HCT116 (cell line): ENCODE measurements around the gene CCDC117. TPM values are rescaled to one million over a fixed set of nuclear protein-coding genes. Genes with fewer than 3 reads are reported as not detected.

Experiments
- ATAC-seq: fragments of 200-7000 bp; cut with Tn5 transposase; 2 replicates; pipeline ENCODE4 v1.9.1; 2020; ENCODE audit warnings: mild to moderate bottlenecking, moderate library complexity
- BruUV-seq: library from RNA; stranded (reverse); fragments of 400-500 nt; replicated peaks from 2 replicates; lab custom pipeline; 2021; lab: Mats Ljungman, UMichigan
- CTCF ChIA-PET: fragments of 300-600 bp; sonication (Branson Sonifier 250); formaldehyde crosslinking; loops from one replicate; lab custom pipeline; 2021; ENCODE audit warnings: antibody characterized with exemption; lab: Charles Lee
- POLR2A ChIA-PET: fragments of 300-600, 350-600 bp; sonication (Branson Sonifier 250); formaldehyde crosslinking; loops from one replicate; lab custom pipeline; 2021; ENCODE audit warnings: antibody characterized with exemption; lab: Charles Lee
- RAD21 ChIA-PET, 2 experiments: fragments of 300-600 bp; sonication (Branson Sonifier 250); formaldehyde crosslinking; loops; one replicate each; lab custom pipeline; 2023; ENCODE audit warnings: low total read pairs in 2 of 2; ENCODE audit not compliant: uncharacterized antibody in 2 of 2, unreplicated experiment in 2 of 2, low non-redundant PET in 1 of 2; lab: Charles Lee
- DNase-seq: peaks from one replicate; pipeline ENCODE4 v3.0.0-alpha.2; 2010; ENCODE audit warnings: low read depth, low spot score
- H2AFZ ChIP-seq: fragments of 200-600 bp; shearing (Covaris generic), sonication (generic); 2 replicates; pipeline ENCODE4 v1.6.1; 2017; ENCODE audit warnings: low read depth, mixed run types, mixed read lengths, antibody characterized with exemption, low read length; ENCODE audit not compliant: poor library complexity, severe bottlenecking
- H3K27ac ChIP-seq: 2 replicates; pipeline ENCODE4 v1.5.1; 2012; ENCODE audit warnings: low read depth, low read length
- H3K27me3 ChIP-seq: fragments of 200-600 bp; sonication (generic); 2 replicates; pipeline ENCODE4 v1.6.1; 2016; ENCODE audit warnings: mixed run types, low read length, mixed read lengths; ENCODE audit not compliant: insufficient read depth
- H3K36me3 ChIP-seq, 2 experiments: fragments of 200-500 bp in 1 of 2; fragments of 200-600 bp in 1 of 2; sonication (Bioruptor generic) in 1 of 2; sonication (generic) in 1 of 2; 2 replicates each; pipeline versions ENCODE4 v1.5.1 to v1.6.1; 2014 to 2016; ENCODE audit warnings: low read length in 2 of 2, inconsistent platforms in 1 of 2, mixed read lengths in 1 of 2, mixed run types in 1 of 2; ENCODE audit not compliant: insufficient read depth in 2 of 2, control insufficient read depth in 1 of 2
- H3K4me1 ChIP-seq, 2 experiments: fragments of 200-600 bp in 1 of 2; sonication (generic) in 1 of 2; 2 replicates each; pipeline versions ENCODE4 v1.5.1 to v1.6.1; 2012 to 2017; ENCODE audit warnings: low read length in 2 of 2, inconsistent platforms in 1 of 2, mild to moderate bottlenecking in 1 of 2, mixed read lengths in 1 of 2, mixed run types in 1 of 2, moderate library complexity in 1 of 2; ENCODE audit not compliant: insufficient read depth in 2 of 2, control insufficient read depth in 1 of 2
- H3K4me2 ChIP-seq: fragments of 200-600 bp; sonication (generic); 2 replicates; pipeline ENCODE4 v1.6.1; 2017; ENCODE audit warnings: mixed run types, low read length, mixed read lengths
- H3K4me3 ChIP-seq, 2 experiments: fragments of 200-600 bp in 1 of 2; sonication (generic) in 1 of 2; replicated peaks in 1 of 2; 2 replicates each; pipeline ENCODE4 v1.5.1; 2011 to 2016; ENCODE audit warnings: low read length in 2 of 2, control low read depth in 1 of 2, low read depth in 1 of 2, mild to moderate bottlenecking in 1 of 2, mixed read lengths in 1 of 2, mixed run types in 1 of 2
- H3K79me2 ChIP-seq: fragments of 200-600 bp; sonication (generic); 2 replicates; pipeline ENCODE4 v1.6.1; 2017; ENCODE audit warnings: mild to moderate bottlenecking, mixed run types, low read length, moderate library complexity, mixed read lengths; ENCODE audit not compliant: insufficient read depth
- H3K9ac ChIP-seq: fragments of 200-600 bp; sonication (generic); 2 replicates; pipeline ENCODE4 v1.6.1; 2016; ENCODE audit warnings: low read length, mixed read lengths
- H3K9me2 ChIP-seq: fragments of 200-600 bp; sonication (generic), shearing (Covaris generic); 2 replicates; pipeline ENCODE4 v1.6.1; 2017; ENCODE audit warnings: mixed run types, mild to moderate bottlenecking, moderate library complexity; ENCODE audit not compliant: insufficient read depth
- H3K9me3 ChIP-seq, 2 experiments: fragments of 200-500 bp in 1 of 2; fragments of 200-600 bp in 1 of 2; sonication (Bioruptor generic) in 1 of 2; sonication (generic) in 1 of 2; 2 replicates each; pipeline ENCODE4 v1.6.1; 2014 to 2017; ENCODE audit warnings: low read length in 2 of 2, mixed read lengths in 2 of 2, inconsistent platforms in 1 of 2, low read depth in 1 of 2, mild to moderate bottlenecking in 1 of 2, mixed run types in 1 of 2, moderate library complexity in 1 of 2; ENCODE audit not compliant: control insufficient read depth in 1 of 2, insufficient read depth in 1 of 2
- H4K20me1 ChIP-seq: fragments of 200-600 bp; sonication (generic), shearing (Covaris generic); 2 replicates; pipeline ENCODE4 v1.6.1; 2017; ENCODE audit warnings: mixed run types, mild to moderate bottlenecking, moderate library complexity; ENCODE audit not compliant: insufficient read depth
- CBX3 ChIP-seq: IDR thresholded peaks from 2 replicates; pipeline ENCODE4 v1.6.1; 2012; ENCODE audit warnings: low read depth
- CEBPB ChIP-seq: IDR thresholded peaks from 2 replicates; pipeline ENCODE4 v1.6.1; 2012; ENCODE audit warnings: low read depth
- EGR1 ChIP-seq: IDR thresholded peaks from 2 replicates; pipeline ENCODE4 v1.6.1; 2012; ENCODE audit warnings: low read depth
- ELF1 ChIP-seq: IDR thresholded peaks from 2 replicates; pipeline ENCODE4 v1.6.1; 2012; ENCODE audit warnings: low read depth, borderline replicate concordance
- EZH2 ChIP-seq: fragments of 200-600 bp; sonication (generic); IDR thresholded peaks from 2 replicates; pipeline ENCODE4 v1.6.1; 2017; ENCODE audit warnings: antibody characterized with exemption, mixed run types
- EZH2phosphoT487 ChIP-seq: fragments of 200-600 bp; IDR thresholded peaks from 2 replicates; pipeline ENCODE4 v1.6.1; 2018; ENCODE audit warnings: antibody characterized with exemption, borderline replicate concordance
- FOSL1 ChIP-seq: IDR thresholded peaks from 2 replicates; pipeline ENCODE4 v1.6.1; 2012; ENCODE audit warnings: low read depth
- JUND ChIP-seq: IDR thresholded peaks from 2 replicates; pipeline ENCODE4 v1.6.1; 2012
- SIN3A ChIP-seq: IDR thresholded peaks from 2 replicates; pipeline ENCODE4 v1.6.1; 2012; ENCODE audit warnings: low read depth
- SP1 ChIP-seq: IDR thresholded peaks from 2 replicates; pipeline ENCODE4 v1.6.1; 2012; ENCODE audit warnings: low read depth
- SRF ChIP-seq: IDR thresholded peaks from 2 replicates; pipeline ENCODE4 v1.6.1; 2012; ENCODE audit warnings: low read depth
- TCF7L2 ChIP-seq: IDR thresholded peaks from 2 replicates; pipeline ENCODE4 v1.7.0; 2011; ENCODE audit warnings: borderline replicate concordance, inconsistent platforms; ENCODE audit not compliant: insufficient read depth, insufficient read length; ENCODE audit errors: extremely low read depth
- ZFX ChIP-seq: fragments of 450-650 bp; IDR thresholded peaks from 2 replicates; pipeline ENCODE4 v1.6.1; 2017
- intact Hi-C: fragments of 100-400 bp; cut with micrococcal nuclease; formaldehyde crosslinking; loops from 2 replicates; pipeline ENCODE4 v1.10.0; 2022
- total RNA-seq: library from RNA; stranded (reverse); gene quantifications from one replicate; pipeline ENCODE4 v1.2.1, GENCODE V29; 2021; ENCODE audit not compliant: unreplicated experiment
- TF ChIP-seq, protein P1 (sequence below): IDR thresholded peaks from 2 replicates; pipeline ENCODE4 v1.6.1; 2011; ENCODE audit warnings: mild to moderate bottlenecking, low read length, moderate library complexity; ENCODE audit not compliant: insufficient replicate concordance; ENCODE audit errors: extremely low read depth
- TF ChIP-seq, protein P2 (sequence below), 3 experiments: fragments of 200-600 bp in 1 of 3; sonication (generic) in 1 of 3; IDR thresholded peaks in 2 of 3; conservative IDR thresholded peaks in 1 of 3; 2 replicates each; pipeline ENCODE4 v1.5.1; 2012 to 2017; ENCODE audit warnings: low read depth in 2 of 3, low read length in 2 of 3, antibody characterized with exemption in 1 of 3, borderline replicate concordance in 1 of 3, control low read depth in 1 of 3, mild to moderate bottlenecking in 1 of 3, mixed read lengths in 1 of 3, mixed run types in 1 of 3, moderate library complexity in 1 of 3; ENCODE audit not compliant: insufficient read depth in 1 of 3
- TF ChIP-seq, protein P3 (sequence below): IDR thresholded peaks from 2 replicates; pipeline ENCODE4 v1.6.1; 2012
- TF ChIP-seq, protein P4 (sequence below): IDR thresholded peaks from 2 replicates; pipeline ENCODE4 v1.6.1; 2012

CCDC117 gene
- total RNA-seq, 1 experiment from 2014 or later, result 22.1 TPM

DNA sequence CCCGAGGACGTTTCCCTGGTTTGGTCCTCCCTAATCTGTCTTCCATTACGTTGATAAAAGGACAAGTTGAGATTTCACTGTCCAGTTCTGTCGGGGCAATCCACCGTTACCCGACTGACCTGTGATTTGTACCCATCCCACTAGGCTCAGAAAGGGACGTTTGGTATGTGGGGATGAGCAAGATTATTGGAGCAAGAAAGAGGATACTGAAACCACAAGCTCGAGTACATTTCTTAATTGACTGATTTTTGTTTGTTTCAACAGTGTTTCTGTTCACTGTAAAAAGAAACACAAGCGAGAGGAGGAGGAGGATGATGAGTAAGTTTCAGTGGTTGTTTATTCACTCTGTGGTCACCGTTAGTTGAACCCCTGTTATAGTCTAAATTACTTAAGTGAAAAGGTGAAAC is 969 bp downstream of the CCDC117 start:
- H3K27me3 ChIP-seq, result no peaks in the 10 kb centered on the region
- peaks cover 55% of the 10 kb centered on the region for H3K79me2 ChIP-seq
- BruUV-seq, result TSS peak; percentile 71
- H3K4me3 ChIP-seq, result peak overlapping the region; percentile 80 to 85
- ChIA-PET RAD21 (no interaction called here), CTCF (interaction anchor here (0.7 kb wide), 1 partner anchor 17 kb away, joined by 3 read pairs; no protein-coding TSS in a partner anchor), POLR2A (interaction anchor here (1.4 kb wide), 1 partner anchor 27 kb away, joined by 4 read pairs; the partner anchor contains the start of gene XBP1)
- no peak overlapping the region for H2AFZ ChIP-seq
- ATAC-seq, result no peak
- H3K9me2 ChIP-seq, result no peaks in the 10 kb centered on the region
- intact Hi-C loops, result no loop called here
- H3K9me3 ChIP-seq, result peaks cover 0 to 3% of the 10 kb centered on the region in 2 experiments; a peak in 1 of 4 replicates
- peak overlapping the region; percentile 73 for H3K9ac ChIP-seq
- no peak for TF ChIP-seq EGR1
- TF ChIP-seq, protein P1, sequence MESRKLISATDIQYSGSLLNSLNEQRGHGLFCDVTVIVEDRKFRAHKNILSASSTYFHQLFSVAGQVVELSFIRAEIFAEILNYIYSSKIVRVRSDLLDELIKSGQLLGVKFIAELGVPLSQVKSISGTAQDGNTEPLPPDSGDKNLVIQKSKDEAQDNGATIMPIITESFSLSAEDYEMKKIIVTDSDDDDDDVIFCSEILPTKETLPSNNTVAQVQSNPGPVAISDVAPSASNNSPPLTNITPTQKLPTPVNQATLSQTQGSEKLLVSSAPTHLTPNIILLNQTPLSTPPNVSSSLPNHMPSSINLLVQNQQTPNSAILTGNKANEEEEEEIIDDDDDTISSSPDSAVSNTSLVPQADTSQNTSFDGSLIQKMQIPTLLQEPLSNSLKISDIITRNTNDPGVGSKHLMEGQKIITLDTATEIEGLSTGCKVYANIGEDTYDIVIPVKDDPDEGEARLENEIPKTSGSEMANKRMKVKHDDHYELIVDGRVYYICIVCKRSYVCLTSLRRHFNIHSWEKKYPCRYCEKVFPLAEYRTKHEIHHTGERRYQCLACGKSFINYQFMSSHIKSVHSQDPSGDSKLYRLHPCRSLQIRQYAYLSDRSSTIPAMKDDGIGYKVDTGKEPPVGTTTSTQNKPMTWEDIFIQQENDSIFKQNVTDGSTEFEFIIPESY, result no peak
- TF ChIP-seq CEBPB, result no peak
- TF ChIP-seq JUND, result no peak
- no peaks in the 10 kb centered on the region for H4K20me1 ChIP-seq
- H3K4me1 ChIP-seq, result peaks cover 0 to 12% of the 10 kb centered on the region in 2 experiments; a peak in 3 of 4 replicates
- peak overlapping the region; percentile 97 for H3K27ac ChIP-seq
- no peak for DNase-seq
- peak overlapping the region; percentile 78 for H3K4me2 ChIP-seq
- H3K36me3 ChIP-seq, result peaks cover 7% of the 10 kb centered on the region in 2 experiments; a peak in 2 of 4 replicates

DNA sequence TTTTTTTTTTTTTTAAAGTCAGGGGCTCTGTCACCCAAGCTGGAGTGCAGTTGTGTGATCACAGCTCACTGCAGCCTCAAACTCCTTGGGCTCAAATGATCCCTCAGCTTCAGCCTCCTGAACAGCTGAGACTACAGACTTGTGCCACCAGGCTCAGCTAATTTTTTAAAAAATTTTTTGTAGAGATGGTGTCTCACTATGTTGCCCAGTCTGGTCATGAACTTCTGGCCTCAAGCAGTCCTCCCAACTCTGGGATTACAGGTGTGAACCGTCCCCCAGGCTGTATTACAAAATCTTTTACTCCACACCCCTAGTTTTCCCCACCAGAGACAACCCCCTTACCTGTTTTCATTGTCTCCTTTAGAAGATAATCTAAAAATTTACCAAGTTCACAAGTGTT is 1.9 kb downstream of the CCDC117 start:
- RAD21 ChIA-PET, result interaction anchor here in 1 of 2 experiments (0.7 kb wide), 1 partner anchor 54 kb away, joined by 3 read pairs; no protein-coding TSS in a partner anchor
- Histone ChIP-seq H4K20me1 (no peaks in the 10 kb centered on the region), H3K79me2 (peaks cover 64% of the 10 kb centered on the region), H3K27ac (no peak overlapping the region), H3K4me1 (peaks cover 0 to 12% of the 10 kb centered on the region in 2 experiments; a peak in 3 of 4 replicates), H3K9ac (no peak overlapping the region), H3K4me2 (peak overlapping the region; percentile 78; the same call in 1 of the 2 replicates), H3K9me2 (no peaks in the 10 kb centered on the region), H2AFZ (no peak overlapping the region), H3K27me3 (no peaks in the 10 kb centered on the region), H3K9me3 (no peaks in the 10 kb centered on the region), H3K36me3 (peaks cover 7% of the 10 kb centered on the region in 2 experiments; a peak in 2 of 4 replicates), H3K4me3 (no peak overlapping the region)
- BruUV-seq, result no TSS peak
- CTCF ChIA-PET, result interaction anchor here (0.7 kb wide), 1 partner anchor 16 kb away, joined by 3 read pairs; no protein-coding TSS in a partner anchor
- intact Hi-C loops, result no loop called here
- POLR2A ChIA-PET, result interaction anchor here (1.4 kb wide), 1 partner anchor 26 kb away, joined by 4 read pairs; the partner anchor contains the start of gene XBP1
- no peak for ATAC-seq
- DNase-seq, result no peak
- TF ChIP-seq, protein P2, sequence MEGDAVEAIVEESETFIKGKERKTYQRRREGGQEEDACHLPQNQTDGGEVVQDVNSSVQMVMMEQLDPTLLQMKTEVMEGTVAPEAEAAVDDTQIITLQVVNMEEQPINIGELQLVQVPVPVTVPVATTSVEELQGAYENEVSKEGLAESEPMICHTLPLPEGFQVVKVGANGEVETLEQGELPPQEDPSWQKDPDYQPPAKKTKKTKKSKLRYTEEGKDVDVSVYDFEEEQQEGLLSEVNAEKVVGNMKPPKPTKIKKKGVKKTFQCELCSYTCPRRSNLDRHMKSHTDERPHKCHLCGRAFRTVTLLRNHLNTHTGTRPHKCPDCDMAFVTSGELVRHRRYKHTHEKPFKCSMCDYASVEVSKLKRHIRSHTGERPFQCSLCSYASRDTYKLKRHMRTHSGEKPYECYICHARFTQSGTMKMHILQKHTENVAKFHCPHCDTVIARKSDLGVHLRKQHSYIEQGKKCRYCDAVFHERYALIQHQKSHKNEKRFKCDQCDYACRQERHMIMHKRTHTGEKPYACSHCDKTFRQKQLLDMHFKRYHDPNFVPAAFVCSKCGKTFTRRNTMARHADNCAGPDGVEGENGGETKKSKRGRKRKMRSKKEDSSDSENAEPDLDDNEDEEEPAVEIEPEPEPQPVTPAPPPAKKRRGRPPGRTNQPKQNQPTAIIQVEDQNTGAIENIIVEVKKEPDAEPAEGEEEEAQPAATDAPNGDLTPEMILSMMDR (IDR thresholded peaks at IDR 0.05 in 2 of 3, conservative IDR thresholded peaks at IDR 0.05 in 1 of 3; ENCODE audit: borderline replicate concordance in 1 of 3, insufficient read depth in 1 of 3, low read depth in 2 of 3, low read length in 2 of 3), result no peak
- TF ChIP-seq TCF7L2 (no peak), SRF (no peak), FOSL1 (no peak), SIN3A (no peak), ZFX (no peak), ELF1 (no peak), EZH2phosphoT487 (no peak), SP1 (no peak), EZH2 (no peak), CBX3 (no peak)
- TF ChIP-seq, protein P3, sequence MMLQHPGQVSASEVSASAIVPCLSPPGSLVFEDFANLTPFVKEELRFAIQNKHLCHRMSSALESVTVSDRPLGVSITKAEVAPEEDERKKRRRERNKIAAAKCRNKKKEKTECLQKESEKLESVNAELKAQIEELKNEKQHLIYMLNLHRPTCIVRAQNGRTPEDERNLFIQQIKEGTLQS, result no peak
- TF ChIP-seq, protein P4, sequence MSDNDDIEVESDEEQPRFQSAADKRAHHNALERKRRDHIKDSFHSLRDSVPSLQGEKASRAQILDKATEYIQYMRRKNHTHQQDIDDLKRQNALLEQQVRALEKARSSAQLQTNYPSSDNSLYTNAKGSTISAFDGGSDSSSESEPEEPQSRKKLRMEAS, result no peak
